ENCODE measurements around the gene LRP10. TPM values are rescaled to one million over a fixed set of nuclear protein-coding genes. Genes with fewer than 3 reads are reported as not detected.

Gene LRP10
- total RNA-seq, 2 donors from 2014 or later: 204 to 222 TPM

DNA sequence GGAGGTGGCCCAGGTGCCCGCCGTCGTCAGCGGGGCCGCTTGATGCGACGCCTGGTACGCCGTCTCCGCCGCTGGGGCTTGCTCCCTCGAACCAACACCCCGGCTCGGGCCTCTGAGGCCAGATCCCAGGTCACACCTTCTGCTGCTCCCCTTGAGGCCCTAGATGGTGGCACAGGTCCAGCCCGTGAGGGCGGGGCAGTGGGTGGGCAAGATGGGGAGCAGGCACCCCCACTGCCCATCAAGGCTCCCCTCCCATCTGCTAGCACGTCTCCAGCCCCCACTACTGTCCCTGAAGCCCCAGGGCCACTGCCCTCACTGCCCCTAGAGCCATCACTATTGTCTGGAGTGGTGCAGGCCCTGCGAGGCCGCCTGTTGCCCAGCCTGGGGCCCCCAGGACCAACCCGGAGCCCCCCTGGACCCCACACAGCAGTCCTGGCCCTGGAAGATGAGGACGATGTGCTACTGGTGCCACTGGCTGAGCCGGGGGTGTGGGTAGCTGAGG is 5.5 kb downstream of the LRP10 start:
- peaks cover 7% of the 10 kb centered on the region for H3K4me1 ChIP-seq
- no peak overlapping the region for H3K9ac ChIP-seq (ENCODE audit: low read depth in 2 of 2, low read length in 2 of 2)
- H3K4me3 ChIP-seq: no peak overlapping the region
- intact Hi-C loops (cut with DNase I): no loop called here
- H3K27me3 ChIP-seq: no peaks in the 10 kb centered on the region
- H3K9me3 ChIP-seq: no peaks in the 10 kb centered on the region
- TF ChIP-seq, protein P1, sequence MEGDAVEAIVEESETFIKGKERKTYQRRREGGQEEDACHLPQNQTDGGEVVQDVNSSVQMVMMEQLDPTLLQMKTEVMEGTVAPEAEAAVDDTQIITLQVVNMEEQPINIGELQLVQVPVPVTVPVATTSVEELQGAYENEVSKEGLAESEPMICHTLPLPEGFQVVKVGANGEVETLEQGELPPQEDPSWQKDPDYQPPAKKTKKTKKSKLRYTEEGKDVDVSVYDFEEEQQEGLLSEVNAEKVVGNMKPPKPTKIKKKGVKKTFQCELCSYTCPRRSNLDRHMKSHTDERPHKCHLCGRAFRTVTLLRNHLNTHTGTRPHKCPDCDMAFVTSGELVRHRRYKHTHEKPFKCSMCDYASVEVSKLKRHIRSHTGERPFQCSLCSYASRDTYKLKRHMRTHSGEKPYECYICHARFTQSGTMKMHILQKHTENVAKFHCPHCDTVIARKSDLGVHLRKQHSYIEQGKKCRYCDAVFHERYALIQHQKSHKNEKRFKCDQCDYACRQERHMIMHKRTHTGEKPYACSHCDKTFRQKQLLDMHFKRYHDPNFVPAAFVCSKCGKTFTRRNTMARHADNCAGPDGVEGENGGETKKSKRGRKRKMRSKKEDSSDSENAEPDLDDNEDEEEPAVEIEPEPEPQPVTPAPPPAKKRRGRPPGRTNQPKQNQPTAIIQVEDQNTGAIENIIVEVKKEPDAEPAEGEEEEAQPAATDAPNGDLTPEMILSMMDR (IDR thresholded peaks at IDR 0.05): no peak
- no peak for DNase-seq
- H3K36me3 ChIP-seq: peaks cover 37% of the 10 kb centered on the region
- no peak overlapping the region for H3K27ac ChIP-seq

DNA sequence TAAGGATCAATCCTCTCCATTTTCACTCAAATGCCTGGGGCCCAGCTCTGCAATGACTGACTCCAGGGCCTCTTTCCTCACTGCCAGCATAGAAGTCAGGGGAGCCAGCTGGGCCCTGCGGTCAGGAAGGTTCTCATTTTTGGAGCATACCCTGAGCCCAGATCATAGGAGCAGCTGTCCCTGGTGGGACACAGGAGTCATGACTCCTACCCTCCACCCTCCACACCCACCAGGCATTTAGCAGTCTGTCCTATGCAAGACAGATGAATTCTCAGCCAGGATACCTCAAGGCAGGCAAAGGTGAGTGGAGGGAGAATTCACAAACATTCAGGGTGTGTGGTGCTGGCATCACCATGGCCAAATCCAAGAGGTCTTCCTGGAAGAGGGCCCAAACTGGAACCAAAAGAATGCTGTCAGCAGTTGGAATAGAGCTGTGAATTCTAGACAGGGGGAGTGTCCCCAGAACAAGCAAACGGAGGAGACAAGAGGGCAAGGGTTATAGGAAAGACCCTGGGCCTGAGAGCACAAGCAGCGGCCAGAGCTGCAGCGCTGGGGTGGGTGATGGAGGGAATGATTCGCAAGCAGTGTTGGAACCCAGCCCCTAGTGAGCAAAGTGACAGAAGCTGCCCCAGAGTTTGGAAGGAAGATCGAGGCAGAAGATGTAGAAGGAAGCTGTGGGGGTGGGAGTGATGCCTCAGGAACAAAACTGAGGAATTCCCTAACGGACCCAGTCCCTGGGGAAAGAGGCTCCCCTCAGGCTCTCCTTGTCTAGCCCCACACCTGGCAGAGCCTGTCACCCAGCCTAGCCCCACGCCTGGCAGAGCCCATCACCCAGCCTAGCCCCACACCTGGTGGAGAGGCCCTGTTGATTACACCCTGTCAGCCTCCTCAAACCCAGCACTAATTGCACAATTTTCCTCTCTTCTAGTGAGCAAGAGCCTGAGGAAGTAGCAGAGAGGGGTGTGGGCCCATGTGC is 7.0 kb downstream of the LRP10 start:
- no peaks in the 10 kb centered on the region for H3K27me3 ChIP-seq
- H3K4me3 ChIP-seq: no peak overlapping the region
- H3K9ac ChIP-seq (ENCODE audit: low read depth in 2 of 2, low read length in 2 of 2): no peak overlapping the region
- DNase-seq: no peak
- H3K4me1 ChIP-seq: peaks cover 2% of the 10 kb centered on the region
- H3K36me3 ChIP-seq: peaks cover 37% of the 10 kb centered on the region
- no peaks in the 10 kb centered on the region for H3K9me3 ChIP-seq
- intact Hi-C loops (cut with DNase I): no loop called here
- H3K27ac ChIP-seq: no peak overlapping the region
- TF ChIP-seq, protein P1 (IDR thresholded peaks at IDR 0.05): no peak

DNA sequence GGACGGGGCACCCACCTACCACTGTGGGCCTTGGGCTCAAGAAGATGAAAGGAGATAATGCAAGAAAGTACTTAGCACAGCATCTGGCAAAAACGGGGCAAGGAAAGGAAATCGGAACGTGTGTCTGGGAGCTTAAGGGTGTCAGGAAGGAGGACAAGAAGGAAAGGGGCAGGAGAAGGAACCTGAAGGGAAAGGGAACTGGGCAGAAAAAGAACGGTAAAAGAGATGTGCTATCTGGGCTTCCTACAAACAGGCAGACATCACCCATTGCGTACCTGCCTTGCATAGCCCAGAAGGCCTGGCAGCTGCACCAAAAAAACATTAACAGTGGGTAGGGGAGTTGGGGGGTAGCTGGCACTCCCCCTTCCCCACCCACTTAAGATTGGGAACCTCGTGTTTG is 10.5 kb downstream of the LRP10 start:
- TF ChIP-seq, protein P1 (IDR thresholded peaks at IDR 0.05): no peak
- no peak overlapping the region for H3K4me3 ChIP-seq
- peaks cover 8% of the 10 kb centered on the region for H3K36me3 ChIP-seq
- no peaks in the 10 kb centered on the region for H3K27me3 ChIP-seq
- intact Hi-C loops (cut with DNase I): no loop called here
- no peak for DNase-seq
- no peaks in the 10 kb centered on the region for H3K9me3 ChIP-seq
- H3K9ac ChIP-seq (ENCODE audit: low read depth in 2 of 2, low read length in 2 of 2): no peak overlapping the region
- no peak overlapping the region for H3K27ac ChIP-seq
- H3K4me1 ChIP-seq: no peaks in the 10 kb centered on the region

DNA sequence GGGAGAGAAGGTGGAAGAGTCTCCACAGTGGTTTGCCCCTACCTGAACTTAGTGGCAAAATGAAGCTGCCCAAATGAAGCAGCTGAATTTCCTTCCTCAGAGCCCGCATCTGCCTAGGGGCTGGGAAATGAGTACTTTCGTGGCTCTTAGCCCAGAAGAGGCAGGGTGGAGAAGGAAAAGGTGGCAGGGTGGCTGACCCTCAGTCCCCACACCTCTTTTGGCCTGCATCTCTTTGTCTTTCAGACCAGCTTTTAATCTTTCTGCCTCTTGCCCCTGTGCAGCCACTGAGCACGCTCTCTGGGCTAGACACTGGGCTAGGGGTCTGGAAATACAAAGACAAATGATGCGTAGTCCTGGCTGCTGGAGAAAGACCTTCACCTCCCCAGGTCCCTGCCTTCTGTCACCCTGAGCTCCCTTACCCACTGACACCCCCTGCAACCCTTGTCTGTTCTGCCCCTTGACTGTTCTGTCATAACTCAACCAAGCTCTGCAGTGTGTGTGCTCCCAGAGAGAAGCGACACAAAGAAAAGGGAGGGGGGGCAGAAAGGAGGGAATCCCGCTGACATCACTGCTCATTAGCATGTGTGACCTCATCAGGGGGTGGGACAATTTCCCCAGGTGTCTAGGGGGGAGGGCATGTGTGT is 11.1 kb downstream of the LRP10 start:
- DNase-seq: peak; percentile 51
- intact Hi-C loops (cut with DNase I): no loop called here
- Histone ChIP-seq H3K27ac (no peak overlapping the region), H3K9ac (ENCODE audit: low read depth in 2 of 2, low read length in 2 of 2) (no peak overlapping the region), H3K36me3 (peaks cover 2% of the 10 kb centered on the region), H3K27me3 (no peaks in the 10 kb centered on the region), H3K9me3 (no peaks in the 10 kb centered on the region), H3K4me3 (no peak overlapping the region), H3K4me1 (no peaks in the 10 kb centered on the region)
- TF ChIP-seq, protein P1 (IDR thresholded peaks at IDR 0.05): no peak

DNA sequence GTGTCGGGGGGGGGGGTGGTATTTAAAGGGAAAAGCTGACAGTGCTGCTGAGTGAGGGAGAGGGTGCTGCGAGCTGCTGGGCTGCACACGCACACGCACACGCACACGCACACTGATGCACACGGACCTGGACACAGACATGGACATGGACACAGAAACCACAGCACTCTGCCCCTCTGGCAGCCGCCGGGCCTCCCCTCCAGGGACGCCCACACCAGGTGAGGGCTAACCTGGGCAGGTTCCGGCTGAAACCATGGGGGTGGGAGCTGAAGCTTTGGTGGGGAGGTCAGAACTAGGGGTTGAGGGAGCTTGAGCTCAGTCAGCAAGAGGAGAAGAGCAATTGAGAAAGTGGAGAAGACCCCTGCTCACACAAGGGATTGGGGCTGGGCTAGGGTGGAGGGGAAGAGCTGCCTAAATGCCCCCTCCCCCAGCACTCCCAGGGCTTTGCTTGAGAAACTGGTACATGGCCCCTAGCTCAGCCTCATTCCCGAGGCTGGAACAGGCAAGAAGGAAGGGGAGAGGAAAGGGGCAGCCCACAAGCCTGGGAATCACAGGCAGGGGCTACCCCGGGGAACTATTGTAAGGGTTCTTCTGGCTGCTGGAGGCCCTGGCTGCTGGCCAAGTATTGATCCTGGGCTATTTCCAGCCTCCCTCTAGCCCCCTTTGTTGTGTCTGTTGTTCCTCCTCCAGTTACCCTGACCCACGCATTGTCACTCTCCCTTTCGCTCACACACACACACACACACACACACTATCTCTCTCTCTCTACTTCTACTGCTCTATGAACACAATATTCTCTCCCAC is 11.8 kb downstream of the LRP10 start, which contains the start of gene REM2:
REM2 (plus strand) TSS at position 50 of the 804 bp plus-strand sequence; CDS start at position 116, 66 bp downstream.
- H3K4me3 ChIP-seq: no peak within 1 kb of the TSS
- H3K4me1 ChIP-seq: peaks cover 3% of the 10 kb centered on the region
- intact Hi-C loops (cut with DNase I): no loop called here
- H3K9ac ChIP-seq (ENCODE audit: low read depth in 2 of 2, low read length in 2 of 2): no peak within 1 kb of the TSS
- H3K9me3 ChIP-seq: no peaks in the 10 kb centered on the region
- DNase-seq: no peak
- H3K36me3 ChIP-seq: no peaks in the 10 kb centered on the region
- no peak within 1 kb of the TSS for H3K27ac ChIP-seq
- TF ChIP-seq, protein P1 (IDR thresholded peaks at IDR 0.05): no peak
- no peaks in the 10 kb centered on the region for H3K27me3 ChIP-seq
